Measurements from ENCODE around the gene PGC. TPM values are rescaled to one million over a fixed set of nuclear protein-coding genes. Genes with fewer than 3 reads are reported as not detected.
A peak's percentile ranks its signal among the peaks of the same experiment; 100 is the strongest.

The PGC gene
- total and polyA plus RNA-seq, 12 donors, result 0.58 to 2.0 TPM; not detected in 10

GRCh38 chr6:41704028-41704427 is 43.2 kb downstream of the PGC start:
- intact Hi-C loops (cut with DNase I), result no loop called here
- H3K27ac ChIP-seq, result peak overlapping the region in 4 of 10 donors; percentile 27 to 83 (median 56)
- H3K4me3 ChIP-seq, result no peak overlapping the region
- WGBS, 2 donors, result 71 to 72% methylated on average over 7 of the region's 7 CpGs
- H3K4me1 ChIP-seq, result peaks cover 36 to 100% (median 71%) of the 10 kb centered on the region in 9 donors
- no peak for TF ChIP-seq CTCF (IDR thresholded peaks at IDR 0.05)
- no peaks in the 10 kb centered on the region for H3K9me3 ChIP-seq
- H3K27me3 ChIP-seq, result no peaks in the 10 kb centered on the region
- ATAC-seq, result no peak
- H3K36me3 ChIP-seq, result peaks cover 0 to 6% (median 0%) of the 10 kb centered on the region in 9 donors
- no peak for DNase-seq

DNA sequence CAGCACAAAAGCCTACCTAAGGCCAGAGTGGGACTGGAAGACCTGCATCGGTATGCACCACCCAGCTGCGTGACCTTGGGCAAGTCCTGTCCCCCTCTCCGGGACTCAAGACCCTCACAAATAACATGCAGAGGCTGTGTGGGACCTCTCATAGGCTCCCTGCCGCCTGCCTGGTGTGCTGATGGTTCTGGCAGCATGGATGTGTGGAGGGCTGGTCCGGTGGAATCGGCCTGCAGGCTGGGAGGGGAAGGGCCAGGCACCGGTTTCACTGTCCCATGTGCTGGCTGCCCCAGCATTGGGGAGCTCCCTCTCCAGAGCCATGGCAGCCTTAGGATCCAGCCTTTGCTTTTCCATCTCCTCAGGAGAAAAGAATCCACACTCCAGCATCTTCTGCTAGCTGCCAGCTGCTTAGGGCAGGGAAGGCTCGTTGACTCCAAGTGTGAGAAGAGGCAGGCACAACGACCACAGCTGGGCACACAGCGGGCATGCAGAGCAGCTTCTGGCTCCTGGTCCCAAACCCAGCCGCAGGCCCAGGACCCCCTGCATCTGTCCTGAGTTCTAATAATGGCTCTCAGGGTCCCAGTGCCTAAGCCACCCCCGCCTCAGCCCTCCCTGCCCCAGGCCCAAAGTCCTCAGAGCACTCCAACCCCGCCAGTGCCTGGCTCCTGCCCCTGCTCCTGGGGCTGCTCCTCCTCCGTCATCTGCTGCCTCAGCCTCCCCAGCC is 44.3 kb downstream of the PGC start:
- H3K27me3 ChIP-seq, result no peaks in the 10 kb centered on the region
- intact Hi-C loops (cut with DNase I), result no loop called here
- no peak for TF ChIP-seq CTCF (IDR thresholded peaks at IDR 0.05)
- no peak for DNase-seq
- 86 to 88% methylated on average over 14 of the region's 14 CpGs for WGBS, 2 donors
- ATAC-seq, result no peak
- H3K4me3 ChIP-seq, result no peak overlapping the region
- peaks cover 29 to 100% (median 71%) of the 10 kb centered on the region in 9 donors for H3K4me1 ChIP-seq
- no peaks in the 10 kb centered on the region for H3K9me3 ChIP-seq
- peaks cover 0 to 9% (median 0%) of the 10 kb centered on the region in 9 donors for H3K36me3 ChIP-seq
- peak overlapping the region in 1 of 10 donors; percentile 93 for H3K27ac ChIP-seq

GRCh38 chr6:41702089-41702745 is 45.0 kb downstream of the PGC start:
- peaks cover 22 to 100% (median 70%) of the 10 kb centered on the region in 9 donors for H3K4me1 ChIP-seq
- no peak for TF ChIP-seq CTCF (IDR thresholded peaks at IDR 0.05)
- peaks cover 0 to 12% (median 0%) of the 10 kb centered on the region in 9 donors for H3K36me3 ChIP-seq
- no peak for DNase-seq
- intact Hi-C loops (cut with DNase I), result no loop called here
- H3K4me3 ChIP-seq, result no peak overlapping the region
- no peaks in the 10 kb centered on the region for H3K9me3 ChIP-seq
- WGBS, 2 donors, result 96 to 97% methylated on average over 10 of the region's 10 CpGs
- ATAC-seq, result no peak
- no peaks in the 10 kb centered on the region for H3K27me3 ChIP-seq
- H3K27ac ChIP-seq, result peak overlapping the region in 7 of 10 donors; percentile 28 to 93 (median 53)

DNA sequence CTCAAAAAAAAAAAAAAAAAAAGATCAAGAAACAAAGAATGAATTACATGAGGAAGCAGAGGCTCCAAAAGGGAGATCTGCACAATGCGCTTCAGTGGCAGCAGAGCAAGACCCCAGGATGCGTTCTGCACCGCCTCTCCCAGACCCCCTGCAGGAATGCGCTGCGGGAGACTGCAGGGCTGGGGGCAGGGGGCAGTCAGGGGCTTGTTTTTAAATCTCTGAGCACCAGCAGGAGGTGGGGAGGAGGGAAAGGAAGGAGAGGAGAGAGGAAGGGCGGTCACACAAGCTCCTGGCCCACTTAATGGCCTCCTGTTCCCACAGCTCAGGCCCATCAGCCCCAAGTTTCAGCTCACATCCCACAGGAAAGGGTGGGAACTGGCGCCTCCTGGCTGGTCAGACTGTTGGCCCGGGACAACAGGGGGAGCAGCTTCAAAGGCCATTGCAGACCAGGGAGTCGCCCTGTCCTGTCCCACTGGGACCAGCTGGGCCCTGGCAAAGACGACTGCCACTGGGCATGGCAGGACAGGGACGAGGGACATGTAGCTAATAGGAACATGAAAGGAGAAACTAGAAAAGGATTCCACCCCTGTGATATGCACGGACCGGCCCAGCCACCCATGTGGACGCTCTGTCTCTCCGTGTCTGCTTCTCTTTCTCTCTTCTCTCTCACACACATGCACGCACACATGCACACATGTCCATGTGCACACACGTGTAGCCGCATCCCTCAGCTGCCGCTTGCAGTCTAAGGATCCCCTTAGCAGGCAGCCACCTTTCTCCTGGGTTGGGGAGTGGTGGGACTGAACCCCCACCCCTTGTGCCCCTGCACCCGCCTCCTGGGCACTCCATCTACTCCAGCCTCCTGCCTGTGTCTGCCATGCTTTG is 46.5 kb downstream of the PGC start:
- peak; percentile 28 to 65 (median 42) for ATAC-seq
- Histone ChIP-seq H3K4me3 (no peak overlapping the region), H3K27me3 (no peaks in the 10 kb centered on the region), H3K36me3 (peaks cover 0 to 17% (median 0%) of the 10 kb centered on the region in 9 donors), H3K4me1 (peaks cover 14 to 90% (median 55%) of the 10 kb centered on the region in 9 donors), H3K9me3 (no peaks in the 10 kb centered on the region), H3K27ac (peak overlapping the region in 8 of 10 donors; percentile 19 to 93 (median 53))
- 69 to 71% methylated on average over 20 of the region's 20 CpGs for WGBS, 2 donors
- peak in 6 of 9 donors; percentile 8 to 44 (median 22) for TF ChIP-seq CTCF (IDR thresholded peaks at IDR 0.05)
- intact Hi-C loops (cut with DNase I), result no loop called here
- peak; percentile 43 to 44 for DNase-seq
